Measurements from ENCODE around the gene MRPL14.

The MRPL14 gene

GRCh38 chr6:44127186-44128019 is at the start of gene MRPL14, which contains the start of gene TMEM63B:
TSS of gene MRPL14 (minus strand) at chr6:44127452. CDS start at chr6:44116611, 10,841 bp downstream.
TSS of gene TMEM63B (plus strand) at chr6:44127554. CDS start at chr6:44134585, 7,031 bp downstream.
- DNase-seq (ENCODE audit: low read depth in 3 of 3): peak; percentile 80 to 86 (median 86)

GRCh38 chr6:44176130-44176761 is 49.0 kb upstream of the MRPL14 start:
- DNase-seq (ENCODE audit: low read depth in 3 of 3): no peak

- DNase-seq (ENCODE audit: low read depth in 3 of 3): peak; percentile 58 to 77 (median 72)
Measured at GRCh38 chr6:44172731-44173500, 45.7 kb upstream of the MRPL14 start.

GRCh38 chr6:44171899-44172546 is 44.8 kb upstream of the MRPL14 start:
- DNase-seq (ENCODE audit: low read depth in 3 of 3): no peak

GRCh38 chr6:44169886-44170570 is 42.8 kb upstream of the MRPL14 start:
- DNase-seq (ENCODE audit: low read depth in 3 of 3): no peak

- no peak for DNase-seq (ENCODE audit: low read depth in 3 of 3)
Measured at GRCh38 chr6:44169154-44169553, 41.9 kb upstream of the MRPL14 start.

GRCh38 chr6:44167567-44167966 is 40.3 kb upstream of the MRPL14 start:
- no peak for DNase-seq (ENCODE audit: low read depth in 3 of 3)

GRCh38 chr6:44166591-44167184 is 39.4 kb upstream of the MRPL14 start:
- DNase-seq (ENCODE audit: low read depth in 3 of 3): no peak

- DNase-seq (ENCODE audit: low read depth in 3 of 3): no peak
Measured at GRCh38 chr6:44166116-44166515, 38.9 kb upstream of the MRPL14 start.

- DNase-seq (ENCODE audit: low read depth in 3 of 3): no peak
Measured at GRCh38 chr6:44162876-44163625, 35.8 kb upstream of the MRPL14 start.

- no peak for DNase-seq (ENCODE audit: low read depth in 3 of 3)
Measured at GRCh38 chr6:44161997-44162338, 34.7 kb upstream of the MRPL14 start.

GRCh38 chr6:44158770-44159228 is 31.5 kb upstream of the MRPL14 start, which contains the start of gene CAPN11:
TSS of gene CAPN11 (plus strand) at chr6:44158820. CDS start at chr6:44158849, 29 bp downstream.
- DNase-seq (ENCODE audit: low read depth in 3 of 3): no peak

GRCh38 chr6:44157152-44157521 is 29.9 kb upstream of the MRPL14 start:
- no peak for DNase-seq (ENCODE audit: low read depth in 3 of 3)

GRCh38 chr6:44156494-44157151 is 29.4 kb upstream of the MRPL14 start:
- no peak for DNase-seq (ENCODE audit: low read depth in 3 of 3)

- DNase-seq (ENCODE audit: low read depth in 3 of 3): no peak
Measured at GRCh38 chr6:44154067-44154466, 26.8 kb upstream of the MRPL14 start.

- DNase-seq (ENCODE audit: low read depth in 3 of 3): no peak
Measured at GRCh38 chr6:44152533-44152932, 25.3 kb upstream of the MRPL14 start.

- DNase-seq (ENCODE audit: low read depth in 3 of 3): no peak
Measured at GRCh38 chr6:44152109-44152461, 24.8 kb upstream of the MRPL14 start.

GRCh38 chr6:44151348-44152108 is 24.3 kb upstream of the MRPL14 start:
- peak; percentile 63 to 80 (median 64) for DNase-seq (ENCODE audit: low read depth in 3 of 3)
